IPS-15b (cell line): ENCODE results near the gene SNX30.

Source experiments
- H3K27me3 ChIP-seq: one replicate; pipeline ENCODE4 v1.6.1; 2013; ENCODE audit warnings: low read length; ENCODE audit not compliant: control insufficient read depth, insufficient read depth
- H3K36me3 ChIP-seq: one replicate; pipeline ENCODE4 v1.6.1; 2013; ENCODE audit warnings: low read length; ENCODE audit not compliant: control insufficient read depth, insufficient read depth
- H3K4me1 ChIP-seq: one replicate; pipeline ENCODE4 v1.6.1; 2013; ENCODE audit warnings: mild to moderate bottlenecking, low read length; ENCODE audit not compliant: control insufficient read depth, insufficient read depth
- H3K4me3 ChIP-seq: one replicate; pipeline ENCODE4 v1.5.1; 2013; ENCODE audit warnings: low read depth, low read length
- H3K9ac ChIP-seq: one replicate; pipeline ENCODE4 v1.6.1; 2013; ENCODE audit warnings: low read depth, mild to moderate bottlenecking, low read length
- H3K9me3 ChIP-seq: one replicate; pipeline ENCODE4 v1.6.1; 2013; ENCODE audit warnings: mild to moderate bottlenecking, low read length; ENCODE audit not compliant: control insufficient read depth, insufficient read depth

Gene SNX30

DNA sequence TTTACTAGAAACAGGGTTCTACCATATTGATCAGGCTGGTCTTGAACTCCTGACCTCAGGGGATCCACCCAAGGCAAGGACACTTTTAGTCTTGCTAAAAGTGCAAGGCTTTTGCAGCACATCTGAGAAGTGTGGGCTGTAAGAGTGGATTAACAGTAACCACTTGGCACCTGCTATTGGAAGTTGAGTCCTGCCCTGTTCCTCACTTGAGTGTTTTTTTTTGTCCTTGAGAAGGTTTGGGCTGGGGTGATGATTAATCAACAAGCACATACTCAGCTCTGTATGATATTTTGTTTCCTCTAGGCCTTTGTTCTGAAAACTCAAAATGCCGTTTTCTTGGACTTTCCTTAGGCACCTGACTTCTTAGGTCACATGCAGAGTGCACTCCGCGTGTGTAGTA is 37.4 kb downstream of the SNX30 start:
- no peaks in the 10 kb centered on the region for H3K27me3 ChIP-seq

DNA sequence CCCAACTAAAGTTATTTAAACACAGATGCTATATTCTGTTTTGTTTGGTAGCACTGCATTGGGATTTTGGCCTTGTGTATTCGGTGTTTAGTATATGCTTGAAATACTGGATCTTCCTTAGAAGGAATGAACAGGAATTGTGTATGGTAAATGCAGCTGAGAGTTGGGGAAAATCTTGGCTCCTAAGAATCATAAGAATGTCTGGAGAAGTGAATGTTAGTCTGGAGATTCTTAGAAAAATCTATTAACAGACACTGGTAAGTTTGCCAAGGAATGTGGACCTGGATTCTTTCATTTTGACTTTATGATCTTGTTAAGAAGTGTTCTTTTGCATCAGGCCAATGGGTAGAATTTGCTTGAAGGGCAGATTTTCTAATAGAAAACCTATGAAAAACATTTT is 38.9 kb downstream of the SNX30 start:
- Histone ChIP-seq H3K4me1 (peaks cover 3% of the 10 kb centered on the region), H3K36me3 (no peaks in the 10 kb centered on the region), H3K4me3 (no peak overlapping the region), H3K9me3 (no peaks in the 10 kb centered on the region), H3K9ac (no peak overlapping the region), H3K27me3 (no peaks in the 10 kb centered on the region)

More for the DNA sequence above, 37.4 kb downstream of the SNX30 start:
- Histone ChIP-seq H3K4me3 (no peak overlapping the region), H3K9ac (no peak overlapping the region), H3K36me3 (no peaks in the 10 kb centered on the region), H3K9me3 (no peaks in the 10 kb centered on the region), H3K4me1 (peaks cover 10% of the 10 kb centered on the region)

DNA sequence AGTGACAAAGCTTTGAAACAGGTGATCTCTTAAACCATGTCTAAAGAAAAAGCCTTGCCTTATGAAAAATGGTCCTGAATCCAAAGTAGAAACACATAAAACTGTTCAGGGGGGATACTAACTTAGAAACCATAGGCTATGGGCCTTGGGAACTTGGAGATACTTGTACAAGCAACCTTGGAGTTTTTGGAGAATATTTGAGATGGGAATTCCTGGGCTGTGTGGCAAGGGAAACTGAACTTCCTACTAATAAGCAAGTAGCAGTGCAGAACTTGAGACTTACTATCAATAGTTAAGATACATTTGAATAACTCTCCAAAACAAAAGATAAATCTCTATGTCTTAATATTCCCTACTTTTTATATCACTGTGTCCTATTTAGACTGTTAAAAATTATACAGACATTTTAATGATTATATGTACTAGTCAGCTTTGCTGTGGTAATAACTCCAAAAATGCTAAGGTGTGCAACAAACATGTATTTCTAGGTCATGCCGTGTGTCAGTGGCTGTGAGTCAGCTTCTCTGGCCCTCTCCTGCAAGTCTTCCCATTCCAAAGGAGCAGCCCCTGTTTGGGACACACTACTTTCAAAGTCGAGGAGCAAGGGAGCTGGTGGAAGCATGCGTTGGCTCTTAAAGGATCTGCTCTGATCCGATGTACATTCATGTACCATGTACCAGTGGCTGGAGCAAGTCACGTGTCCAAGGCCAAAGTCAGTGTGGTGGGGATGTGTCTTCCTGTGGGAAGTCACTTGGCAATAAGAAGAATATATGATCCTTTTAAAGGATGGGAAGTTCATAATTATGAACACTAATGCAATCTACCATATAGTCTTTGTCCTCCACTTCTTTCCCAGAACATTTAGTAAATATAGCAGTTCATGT is 39.6 kb downstream of the SNX30 start:
- Histone ChIP-seq H3K27me3 (no peaks in the 10 kb centered on the region), H3K36me3 (no peaks in the 10 kb centered on the region), H3K9me3 (no peaks in the 10 kb centered on the region), H3K4me3 (no peak overlapping the region), H3K9ac (no peak overlapping the region), H3K4me1 (no peaks in the 10 kb centered on the region)

DNA sequence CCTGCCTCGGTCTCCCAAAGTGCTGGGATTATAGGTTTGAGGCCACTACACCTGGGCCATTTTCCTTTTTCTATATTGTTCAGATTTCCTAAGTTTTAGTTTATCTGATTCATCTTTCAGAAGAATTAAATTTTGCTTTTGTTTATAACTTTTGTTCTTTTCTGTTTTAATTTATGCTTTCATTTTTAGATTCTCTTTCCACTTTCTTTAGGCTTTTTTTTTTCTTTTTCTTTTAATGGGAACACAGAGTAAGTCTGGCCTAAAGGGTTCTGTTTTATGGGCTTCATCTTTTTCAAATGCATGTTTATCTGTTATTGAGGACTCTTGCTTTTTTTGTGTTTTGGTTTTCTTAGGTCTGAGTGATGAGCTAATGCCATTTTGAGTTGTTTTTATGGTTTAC is 42.1 kb downstream of the SNX30 start:
- H3K4me3 ChIP-seq = no peak overlapping the region
- H3K4me1 ChIP-seq = no peaks in the 10 kb centered on the region
- H3K9ac ChIP-seq = no peak overlapping the region
- no peaks in the 10 kb centered on the region for H3K36me3 ChIP-seq
- H3K9me3 ChIP-seq = no peaks in the 10 kb centered on the region
- H3K27me3 ChIP-seq = no peaks in the 10 kb centered on the region

DNA sequence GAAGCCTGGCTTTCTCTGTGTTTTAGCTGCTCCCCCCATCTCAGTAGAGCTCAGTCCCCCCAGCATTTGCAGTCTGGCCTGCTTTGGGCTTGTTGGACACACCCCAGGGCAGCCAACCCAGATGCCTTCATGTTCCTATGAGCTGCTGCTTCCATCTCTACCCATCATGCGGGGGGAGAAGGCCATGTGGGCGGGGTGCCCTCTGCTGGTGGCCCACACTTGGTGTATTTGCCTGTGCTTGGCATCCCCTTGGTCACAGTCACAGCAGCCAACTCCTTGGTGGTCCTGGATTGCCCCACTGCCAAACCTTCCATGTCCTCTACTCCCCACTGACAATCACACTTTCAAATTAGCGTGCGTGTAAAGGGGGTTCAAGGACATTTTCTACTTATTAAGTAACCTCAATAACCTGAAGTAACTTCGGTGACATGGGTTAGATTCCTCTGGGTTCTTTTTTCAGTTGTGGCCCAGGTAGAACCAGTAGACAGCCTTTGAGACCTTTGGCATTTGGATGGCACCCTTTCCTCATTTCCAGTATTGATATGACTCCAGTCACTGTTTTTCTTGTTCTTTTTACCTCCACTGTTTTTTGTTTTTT is 42.8 kb downstream of the SNX30 start:
- no peak overlapping the region for H3K4me3 ChIP-seq
- H3K9me3 ChIP-seq = no peaks in the 10 kb centered on the region
- no peak overlapping the region for H3K9ac ChIP-seq
- H3K4me1 ChIP-seq = no peaks in the 10 kb centered on the region
- H3K36me3 ChIP-seq = no peaks in the 10 kb centered on the region
- no peaks in the 10 kb centered on the region for H3K27me3 ChIP-seq

DNA sequence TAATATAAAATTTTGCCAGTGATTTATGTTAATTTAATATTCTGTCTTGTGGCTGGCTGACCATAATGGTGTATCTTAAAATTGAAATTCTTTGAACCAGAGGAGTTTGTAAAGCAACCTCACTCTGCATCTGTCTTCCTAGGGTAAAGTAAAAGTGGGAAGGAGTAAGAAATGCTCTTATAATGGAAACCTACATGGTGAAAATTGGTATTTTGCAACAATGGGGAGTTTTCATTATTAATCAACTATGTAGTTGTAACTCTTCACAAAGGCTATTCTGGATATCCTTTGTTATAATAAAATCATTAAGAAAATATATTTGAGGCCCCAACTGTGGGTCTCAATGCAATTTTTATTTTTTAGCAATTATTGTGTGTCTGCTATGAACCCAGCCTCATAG is 44.2 kb downstream of the SNX30 start:
- no peak overlapping the region for H3K4me3 ChIP-seq
- no peak overlapping the region for H3K9ac ChIP-seq
- no peaks in the 10 kb centered on the region for H3K4me1 ChIP-seq
- no peaks in the 10 kb centered on the region for H3K36me3 ChIP-seq
- no peaks in the 10 kb centered on the region for H3K9me3 ChIP-seq
- H3K27me3 ChIP-seq = no peaks in the 10 kb centered on the region

DNA sequence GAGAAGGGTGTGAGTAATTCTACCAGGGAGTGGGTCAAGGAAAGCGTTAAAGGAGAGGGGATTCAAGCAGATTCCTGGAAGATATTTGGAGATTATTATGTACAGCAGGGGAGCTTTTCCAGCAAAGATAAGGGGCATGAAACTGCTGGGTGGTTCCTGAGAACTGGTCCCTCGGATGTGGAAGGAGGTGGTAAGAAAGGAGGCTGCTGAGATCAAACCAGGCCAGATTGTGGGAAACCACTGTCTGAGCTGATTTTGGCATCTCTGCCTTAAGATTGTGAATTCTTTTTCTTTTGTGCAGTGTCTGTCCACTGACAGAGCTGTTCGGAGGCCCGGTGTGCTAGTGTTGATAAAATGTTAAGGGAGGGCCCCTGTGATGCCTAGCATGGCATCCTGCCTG is 45.4 kb downstream of the SNX30 start:
- Histone ChIP-seq H3K36me3 (no peaks in the 10 kb centered on the region), H3K4me1 (no peaks in the 10 kb centered on the region), H3K9ac (no peak overlapping the region), H3K27me3 (no peaks in the 10 kb centered on the region), H3K4me3 (no peak overlapping the region), H3K9me3 (no peaks in the 10 kb centered on the region)

DNA sequence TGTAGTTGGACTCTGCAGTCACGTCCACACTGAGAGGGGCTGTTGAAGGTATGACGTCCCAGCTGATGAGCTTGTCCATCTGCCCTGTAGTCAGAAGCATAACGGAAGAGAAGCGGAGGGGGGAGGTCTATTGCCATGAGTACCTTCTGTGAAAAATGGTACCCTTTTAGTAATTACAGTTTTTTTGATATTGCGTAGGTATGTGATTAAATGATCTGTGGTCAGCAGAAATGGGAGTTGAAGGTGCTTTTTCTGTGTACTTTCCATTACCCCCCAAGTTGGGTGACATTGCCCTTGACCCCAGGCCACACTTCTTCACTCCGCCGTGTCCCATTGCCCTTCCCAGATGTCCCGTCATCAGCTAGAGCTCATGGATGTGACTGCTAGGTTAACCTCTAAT is 45.9 kb downstream of the SNX30 start:
- no peaks in the 10 kb centered on the region for H3K4me1 ChIP-seq
- no peaks in the 10 kb centered on the region for H3K36me3 ChIP-seq
- H3K4me3 ChIP-seq = no peak overlapping the region
- H3K9ac ChIP-seq = no peak overlapping the region
- no peaks in the 10 kb centered on the region for H3K9me3 ChIP-seq
- no peaks in the 10 kb centered on the region for H3K27me3 ChIP-seq

DNA sequence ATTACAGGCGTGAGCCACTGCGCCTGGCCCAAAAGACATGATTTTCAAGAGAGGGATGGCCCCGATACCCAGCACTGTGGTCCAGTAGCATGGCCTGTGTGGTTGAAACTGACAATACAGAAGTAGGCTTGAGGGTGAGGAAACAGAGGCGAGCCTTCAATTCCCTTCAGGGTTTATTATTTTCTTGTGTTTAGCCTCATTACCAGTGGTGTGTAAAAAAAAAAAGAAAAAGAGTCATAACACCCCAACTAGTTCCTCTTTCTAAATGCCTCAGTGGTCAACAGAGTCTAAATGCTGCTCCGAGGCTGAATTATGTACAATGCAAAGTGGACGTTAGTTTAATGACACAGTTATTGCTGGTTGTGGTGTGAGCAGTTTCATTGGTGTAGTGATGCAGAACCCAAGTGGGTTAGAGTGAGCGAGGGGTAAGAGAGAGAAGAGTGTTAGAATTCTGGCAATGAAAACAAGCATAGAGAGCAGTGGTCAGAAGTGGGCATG is 58.8 kb downstream of the SNX30 start:
- H3K9ac ChIP-seq = no peak overlapping the region
- no peak overlapping the region for H3K4me3 ChIP-seq

DNA sequence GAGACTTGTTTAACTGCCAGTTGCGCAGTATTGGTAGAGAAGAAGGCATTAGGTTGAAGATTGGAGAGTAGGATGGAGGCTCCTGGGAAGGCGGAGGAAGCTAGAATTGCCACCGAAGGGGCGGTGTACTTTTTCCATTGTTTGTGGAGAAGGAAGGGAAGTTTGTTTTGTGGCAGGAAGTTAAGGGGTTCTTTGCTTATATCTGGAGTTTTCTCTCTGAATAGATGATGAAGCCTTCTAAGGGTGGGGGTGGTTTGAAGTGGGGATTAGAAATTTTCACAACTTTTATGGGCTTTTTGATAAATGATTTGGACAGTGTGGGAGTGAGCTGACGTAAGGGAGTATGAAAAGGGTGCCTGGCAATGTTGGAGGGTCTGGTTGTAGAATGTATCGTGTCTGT is 59.3 kb downstream of the SNX30 start:
- Histone ChIP-seq H3K4me3 (no peak overlapping the region), H3K27me3 (no peaks in the 10 kb centered on the region), H3K36me3 (peaks cover 2% of the 10 kb centered on the region), H3K4me1 (peaks cover 4% of the 10 kb centered on the region), H3K9me3 (no peaks in the 10 kb centered on the region), H3K9ac (no peak overlapping the region)

More for the DNA sequence above, 58.8 kb downstream of the SNX30 start:
- H3K9me3 ChIP-seq = no peaks in the 10 kb centered on the region
- H3K4me1 ChIP-seq = peaks cover 4% of the 10 kb centered on the region
- peaks cover 2% of the 10 kb centered on the region for H3K36me3 ChIP-seq
- no peaks in the 10 kb centered on the region for H3K27me3 ChIP-seq

DNA sequence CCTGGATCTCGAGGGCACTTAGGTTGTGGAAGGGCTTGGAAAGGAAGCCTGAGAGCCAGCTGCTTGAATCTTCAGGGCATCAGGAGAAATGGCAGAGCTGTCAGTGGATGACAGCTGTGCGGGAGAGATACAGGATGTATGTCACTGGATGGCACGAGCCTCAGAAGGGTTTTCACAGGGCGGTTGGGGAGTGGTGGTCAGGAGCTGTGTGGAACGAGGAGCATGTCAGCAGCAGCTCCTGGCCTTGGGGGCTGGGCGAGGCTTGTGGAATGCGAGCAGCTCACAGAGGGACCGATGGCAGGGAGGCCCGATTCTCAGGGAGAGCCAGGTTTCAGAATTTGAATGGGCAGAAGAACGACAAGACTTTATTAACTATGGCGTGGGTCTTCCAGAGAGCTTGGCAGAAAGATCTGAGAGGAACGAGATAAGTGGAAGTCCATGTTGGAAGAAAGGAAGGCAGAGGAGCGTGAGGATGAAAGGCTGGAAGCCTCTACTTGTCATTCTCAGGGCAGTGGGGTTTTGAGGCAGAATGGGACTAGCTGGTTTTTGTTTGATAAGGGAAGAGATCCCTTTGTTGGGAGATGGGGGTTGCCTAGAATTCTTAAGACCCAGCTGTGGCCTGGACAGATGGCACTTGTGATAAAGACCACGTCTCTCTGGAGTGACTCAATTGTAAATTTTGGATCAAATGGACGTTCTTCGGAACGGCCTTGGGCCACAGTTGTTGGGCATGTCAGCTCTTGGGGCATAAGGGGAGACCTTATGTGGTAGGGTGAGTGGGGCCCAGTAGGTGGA is 60.3 kb downstream of the SNX30 start:
- Histone ChIP-seq H3K9me3 (no peaks in the 10 kb centered on the region), H3K36me3 (peaks cover 2% of the 10 kb centered on the region), H3K4me1 (peaks cover 4% of the 10 kb centered on the region), H3K9ac (no peak overlapping the region), H3K4me3 (no peak overlapping the region), H3K27me3 (no peaks in the 10 kb centered on the region)
